Measurements from ENCODE around the gene COL5A2.

COL5A2 gene

GRCh38 chr2:189102735-189103134 lies 76.8 kb downstream of the COL5A2 start:
- H3K27ac ChIP-seq: no peak overlapping the region

GRCh38 chr2:189097934-189098333 lies 81.6 kb downstream of the COL5A2 start:
- TF ChIP-seq CTCF (conservative IDR thresholded peaks at IDR 0.05) (no peak), ZFX (IDR thresholded peaks at IDR 0.05) (no peak)
- no peak overlapping the region for H3K27ac ChIP-seq

More at GRCh38 chr2:189102735-189103134, 76.8 kb downstream of the COL5A2 start:
- TF ChIP-seq ZFX (IDR thresholded peaks at IDR 0.05) (no peak), CTCF (conservative IDR thresholded peaks at IDR 0.05) (no peak)

- TF ChIP-seq CTCF (conservative IDR thresholded peaks at IDR 0.05) (no peak), ZFX (IDR thresholded peaks at IDR 0.05) (no peak)
Measured at GRCh38 chr2:189096769-189097447, 82.7 kb downstream of the COL5A2 start.

GRCh38 chr2:189095101-189095500 lies 84.5 kb downstream of the COL5A2 start:
- no peak overlapping the region for H3K27ac ChIP-seq
- TF ChIP-seq CTCF (conservative IDR thresholded peaks at IDR 0.05) (no peak), ZFX (IDR thresholded peaks at IDR 0.05) (no peak)

More at GRCh38 chr2:189096769-189097447, 82.7 kb downstream of the COL5A2 start:
- no peak overlapping the region for H3K27ac ChIP-seq

GRCh38 chr2:189092936-189093335 lies 86.6 kb downstream of the COL5A2 start:
- no peak overlapping the region for H3K27ac ChIP-seq
- TF ChIP-seq CTCF (conservative IDR thresholded peaks at IDR 0.05) (no peak), ZFX (IDR thresholded peaks at IDR 0.05) (no peak)

- H3K27ac ChIP-seq: no peak overlapping the region
- TF ChIP-seq CTCF (conservative IDR thresholded peaks at IDR 0.05) (no peak), ZFX (IDR thresholded peaks at IDR 0.05) (no peak)
Measured at GRCh38 chr2:189091253-189091652, 88.3 kb downstream of the COL5A2 start.

GRCh38 chr2:189088591-189089205 lies 90.9 kb downstream of the COL5A2 start:
- H3K27ac ChIP-seq: no peak overlapping the region
- TF ChIP-seq ZFX (IDR thresholded peaks at IDR 0.05): no peak
